ENCODE data around the gene AMT. TPM values are rescaled to one million over a fixed set of nuclear protein-coding genes. Genes with fewer than 3 reads are reported as not detected.

Gene AMT
- total RNA-seq, 2 experiments from 2014 or later: 5.3 to 6.0 TPM

DNA sequence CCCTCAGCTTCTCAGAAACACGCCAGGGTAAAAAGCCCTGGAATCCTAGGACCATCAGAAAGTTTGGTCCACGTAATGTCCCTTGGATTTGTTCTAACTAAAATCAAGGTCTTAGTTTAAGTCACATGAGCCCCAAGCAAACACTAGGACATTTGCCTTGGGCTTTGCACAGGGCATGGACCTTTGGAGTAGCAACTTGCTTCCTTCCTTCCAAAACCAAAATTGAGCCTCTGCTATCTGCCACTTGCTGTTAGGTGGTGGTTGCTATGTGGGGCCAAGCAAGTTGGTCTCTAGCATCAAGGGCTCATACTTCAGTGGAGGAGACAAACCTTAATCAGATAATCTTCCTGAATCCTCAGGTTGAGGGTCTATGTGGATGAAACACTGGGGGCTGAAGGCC, 43.8 kb upstream of the AMT start:
- Histone ChIP-seq H3K36me3 (ENCODE audit: insufficient read depth, low read length) (no peaks in the 10 kb centered on the region), H3K4me3 (ENCODE audit: low read depth, low read length, poor library complexity, severe bottlenecking) (no peak overlapping the region), H3K4me2 (ENCODE audit: low read length) (no peak overlapping the region), H3K9me2 (ENCODE audit: insufficient read depth, low read length) (no peaks in the 10 kb centered on the region), H2AFZ (ENCODE audit: low read length) (no peak overlapping the region), H3K79me2 (ENCODE audit: insufficient read depth, low read depth, low read length) (peaks cover 4% of the 10 kb centered on the region), H3K9me3 (ENCODE audit: low read length) (no peaks in the 10 kb centered on the region), H4K20me1 (ENCODE audit: insufficient read depth, low read length) (peaks cover 4% of the 10 kb centered on the region; the same call in 1 of the 2 replicates), H3K27ac (ENCODE audit: low read depth, low read length, poor library complexity, severe bottlenecking) (no peak overlapping the region), H3K4me1 (ENCODE audit: insufficient read depth, low read length, poor library complexity, severe bottlenecking) (peaks cover 10% of the 10 kb centered on the region)
- CTCF ChIA-PET (ENCODE audit: unreplicated experiment): no interaction called here
- intact Hi-C loops (cut with micrococcal nuclease; ENCODE audit: unreplicated experiment): no loop called here
- no TSS peak for BruUV-seq (replicated peaks)
- no peak for DNase-seq (ENCODE audit: low spot score)
- POLR2A ChIA-PET: interaction anchor here (0.5 kb wide), 1 partner anchor 133 kb away, joined by 3 read pairs; no protein-coding TSS in a partner anchor
- TF ChIP-seq, protein P1, sequence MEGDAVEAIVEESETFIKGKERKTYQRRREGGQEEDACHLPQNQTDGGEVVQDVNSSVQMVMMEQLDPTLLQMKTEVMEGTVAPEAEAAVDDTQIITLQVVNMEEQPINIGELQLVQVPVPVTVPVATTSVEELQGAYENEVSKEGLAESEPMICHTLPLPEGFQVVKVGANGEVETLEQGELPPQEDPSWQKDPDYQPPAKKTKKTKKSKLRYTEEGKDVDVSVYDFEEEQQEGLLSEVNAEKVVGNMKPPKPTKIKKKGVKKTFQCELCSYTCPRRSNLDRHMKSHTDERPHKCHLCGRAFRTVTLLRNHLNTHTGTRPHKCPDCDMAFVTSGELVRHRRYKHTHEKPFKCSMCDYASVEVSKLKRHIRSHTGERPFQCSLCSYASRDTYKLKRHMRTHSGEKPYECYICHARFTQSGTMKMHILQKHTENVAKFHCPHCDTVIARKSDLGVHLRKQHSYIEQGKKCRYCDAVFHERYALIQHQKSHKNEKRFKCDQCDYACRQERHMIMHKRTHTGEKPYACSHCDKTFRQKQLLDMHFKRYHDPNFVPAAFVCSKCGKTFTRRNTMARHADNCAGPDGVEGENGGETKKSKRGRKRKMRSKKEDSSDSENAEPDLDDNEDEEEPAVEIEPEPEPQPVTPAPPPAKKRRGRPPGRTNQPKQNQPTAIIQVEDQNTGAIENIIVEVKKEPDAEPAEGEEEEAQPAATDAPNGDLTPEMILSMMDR (conservative IDR thresholded peaks at IDR 0.05; ENCODE audit: low read length): no peak
- no peak for TF ChIP-seq EZH2phosphoT487 (IDR thresholded peaks at IDR 0.05; ENCODE audit: borderline replicate concordance, low read depth, low read length)

DNA sequence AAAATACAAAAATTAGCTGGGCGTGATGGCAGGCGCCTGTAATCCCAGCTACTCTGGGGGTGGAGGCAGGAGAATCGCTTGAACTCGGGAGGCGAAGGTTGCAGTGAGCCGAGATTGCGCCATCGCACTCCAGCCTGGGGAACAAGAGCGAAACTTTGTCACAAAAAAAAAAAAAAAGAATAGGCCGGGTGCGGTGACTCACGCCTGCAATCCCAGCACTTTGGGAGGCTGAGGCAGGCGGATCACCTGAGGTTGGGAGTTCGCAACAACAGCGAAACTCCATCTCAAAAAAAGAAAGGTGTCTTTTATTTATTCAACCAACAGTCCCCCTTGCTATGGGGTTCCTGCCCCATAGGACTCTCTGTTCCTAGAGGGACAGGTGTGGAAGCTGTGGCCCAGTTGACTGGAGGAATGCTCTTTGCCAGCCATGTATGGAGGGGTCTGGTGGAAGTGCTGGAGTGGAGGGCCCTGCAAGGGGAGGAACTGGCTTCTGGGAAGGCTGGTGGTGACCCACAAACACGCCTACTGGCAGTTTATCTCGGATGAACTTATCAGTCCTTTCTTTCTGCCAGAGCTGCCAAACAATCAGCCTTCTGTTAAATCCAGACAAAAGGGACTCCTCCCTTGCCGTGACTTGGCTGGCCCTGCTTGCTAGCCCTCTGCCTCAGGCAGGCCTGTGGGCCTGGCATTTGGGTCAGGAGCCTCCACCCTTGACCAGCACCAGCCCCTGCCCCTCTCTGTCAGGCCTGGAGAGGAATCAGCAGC, 43.2 kb upstream of the AMT start:
- ChIA-PET POLR2A (interaction anchor here (0.5 kb wide), 1 partner anchor 133 kb away, joined by 3 read pairs; no protein-coding TSS in a partner anchor), CTCF (ENCODE audit: unreplicated experiment) (no interaction called here)
- Histone ChIP-seq H2AFZ (ENCODE audit: low read length) (no peak overlapping the region), H3K4me2 (ENCODE audit: low read length) (no peak overlapping the region), H3K36me3 (ENCODE audit: insufficient read depth, low read length) (no peaks in the 10 kb centered on the region), H3K27ac (ENCODE audit: low read depth, low read length, poor library complexity, severe bottlenecking) (no peak overlapping the region), H3K4me3 (ENCODE audit: low read depth, low read length, poor library complexity, severe bottlenecking) (no peak overlapping the region), H3K4me1 (ENCODE audit: insufficient read depth, low read length, poor library complexity, severe bottlenecking) (peaks cover 8% of the 10 kb centered on the region), H3K79me2 (ENCODE audit: insufficient read depth, low read depth, low read length) (no peaks in the 10 kb centered on the region), H3K9me3 (ENCODE audit: low read length) (no peaks in the 10 kb centered on the region), H4K20me1 (ENCODE audit: insufficient read depth, low read length) (no peaks in the 10 kb centered on the region), H3K9me2 (ENCODE audit: insufficient read depth, low read length) (no peaks in the 10 kb centered on the region)
- no peak for DNase-seq (ENCODE audit: low spot score)
- TF ChIP-seq, protein P1 (conservative IDR thresholded peaks at IDR 0.05; ENCODE audit: low read length): no peak
- no peak for TF ChIP-seq EZH2phosphoT487 (IDR thresholded peaks at IDR 0.05; ENCODE audit: borderline replicate concordance, low read depth, low read length)
- intact Hi-C loops (cut with micrococcal nuclease; ENCODE audit: unreplicated experiment): no loop called here
- BruUV-seq (replicated peaks): no TSS peak

- intact Hi-C loops (cut with micrococcal nuclease; ENCODE audit: unreplicated experiment): no loop called here
- no peaks in the 10 kb centered on the region for H3K9me2 ChIP-seq (ENCODE audit: insufficient read depth, low read length)
- no peaks in the 10 kb centered on the region for H4K20me1 ChIP-seq (ENCODE audit: insufficient read depth, low read length)
- H3K27ac ChIP-seq (ENCODE audit: low read depth, low read length, poor library complexity, severe bottlenecking): no peak overlapping the region
- TF ChIP-seq, protein P1 (conservative IDR thresholded peaks at IDR 0.05; ENCODE audit: low read length): no peak
- no peak for TF ChIP-seq EZH2phosphoT487 (IDR thresholded peaks at IDR 0.05; ENCODE audit: borderline replicate concordance, low read depth, low read length)
- H3K36me3 ChIP-seq (ENCODE audit: insufficient read depth, low read length): no peaks in the 10 kb centered on the region
- ChIA-PET CTCF (ENCODE audit: unreplicated experiment) (no interaction called here), POLR2A (no interaction called here)
- no peak overlapping the region for H2AFZ ChIP-seq (ENCODE audit: low read length)
- H3K79me2 ChIP-seq (ENCODE audit: insufficient read depth, low read depth, low read length): no peaks in the 10 kb centered on the region
- H3K4me1 ChIP-seq (ENCODE audit: insufficient read depth, low read length, poor library complexity, severe bottlenecking): no peaks in the 10 kb centered on the region
- H3K4me3 ChIP-seq (ENCODE audit: low read depth, low read length, poor library complexity, severe bottlenecking): no peak overlapping the region
- no peaks in the 10 kb centered on the region for H3K9me3 ChIP-seq (ENCODE audit: low read length)
- DNase-seq (ENCODE audit: low spot score): no peak
- no peak overlapping the region for H3K4me2 ChIP-seq (ENCODE audit: low read length)
- BruUV-seq (replicated peaks): no TSS peak
Observed at GRCh38 chr3:49462222-49462621, 39.9 kb upstream of the AMT start.

All from OCI-LY7 (cell line).